Mesenchymal stem cell (in vitro differentiated cells and primary cell): Measurements from ENCODE around the gene LDLRAP1.
A peak's percentile ranks its signal among the peaks of the same experiment; 100 is the strongest.
"Not testable (repeated sequence)": the region's sequence is repeated elsewhere in the genome, so short reads cannot be mapped to it uniquely, and the experiment has no call there.

Experiments
- DNase-seq: peaks from one replicate; pipeline ENCODE4 v3.0.0-alpha.2; 2013
- H2AFZ ChIP-seq: one replicate; pipeline ENCODE4 v1.6.1; 2013; ENCODE audit warnings: low read depth, mild to moderate bottlenecking, control low read depth, inconsistent platforms, low read length, moderate library complexity
- H2AK5ac ChIP-seq: 2 replicates; pipeline ENCODE4 v1.6.1; 2013; ENCODE audit warnings: low read length, moderate library complexity, mild to moderate bottlenecking, inconsistent platforms; ENCODE audit not compliant: severe bottlenecking
- H2BK120ac ChIP-seq: one replicate; pipeline ENCODE4 v1.6.1; 2013; ENCODE audit warnings: low read depth, mild to moderate bottlenecking, inconsistent platforms, low read length, moderate library complexity
- H2BK12ac ChIP-seq, 2 experiments: one replicate each; pipeline ENCODE4 v1.6.1; 2013; ENCODE audit warnings: inconsistent platforms in 2 of 2, low read length in 2 of 2, mild to moderate bottlenecking in 2 of 2, moderate library complexity in 2 of 2, control low read depth in 1 of 2
- H2BK15ac ChIP-seq: one replicate; pipeline ENCODE4 v1.6.1; 2013; ENCODE audit warnings: mild to moderate bottlenecking, low read depth, inconsistent platforms; ENCODE audit not compliant: poor library complexity, severe bottlenecking
- H2BK5ac ChIP-seq: 2 replicates; pipeline ENCODE4 v1.6.1; 2013; ENCODE audit warnings: low read depth, mild to moderate bottlenecking, low read length, control low read depth, inconsistent platforms; ENCODE audit not compliant: poor library complexity, severe bottlenecking
- H3K14ac ChIP-seq, 2 experiments: one replicate each; pipeline ENCODE4 v1.6.1; 2013; ENCODE audit warnings: inconsistent platforms in 2 of 2, low read length in 2 of 2, control low read depth in 1 of 2, mild to moderate bottlenecking in 1 of 2, moderate library complexity in 1 of 2
- H3K18ac ChIP-seq, 2 experiments: one replicate each; pipeline ENCODE4 v1.6.1; 2013; ENCODE audit warnings: inconsistent platforms in 2 of 2, low read length in 2 of 2, control low read depth in 1 of 2, low read depth in 1 of 2, mild to moderate bottlenecking in 1 of 2
- H3K23ac ChIP-seq, 2 experiments: one replicate each; pipeline ENCODE4 v1.6.1; 2013; ENCODE audit warnings: inconsistent platforms in 2 of 2, low read length in 2 of 2, mild to moderate bottlenecking in 2 of 2, moderate library complexity in 2 of 2, control low read depth in 1 of 2
- H3K27ac ChIP-seq: 2 replicates; pipeline ENCODE4 v1.5.1; 2013; ENCODE audit warnings: mild to moderate bottlenecking, moderate library complexity, low read length, control low read depth, inconsistent platforms; ENCODE audit not compliant: poor library complexity, severe bottlenecking
- H3K27me3 ChIP-seq, 2 experiments: 2 replicates each; pipeline versions ENCODE4 v1.6.1 to v1.7.0; 2013; ENCODE audit warnings: low read length in 2 of 2, mild to moderate bottlenecking in 2 of 2, moderate library complexity in 2 of 2, control low read depth in 1 of 2, inconsistent platforms in 1 of 2; ENCODE audit not compliant: control insufficient read depth in 1 of 2, insufficient read depth in 1 of 2
- H3K36me3 ChIP-seq, 2 experiments: 2 replicates each; pipeline versions ENCODE4 v1.6.1 to v1.7.0; 2013; ENCODE audit warnings: low read length in 2 of 2, control low read depth in 1 of 2, inconsistent platforms in 1 of 2, low read depth in 1 of 2, mild to moderate bottlenecking in 1 of 2; ENCODE audit not compliant: insufficient read depth in 2 of 2, control insufficient read depth in 1 of 2
- H3K4ac ChIP-seq, 2 experiments: one replicate each; pipeline ENCODE4 v1.6.1; 2013; ENCODE audit warnings: inconsistent platforms in 2 of 2, low read length in 2 of 2, mild to moderate bottlenecking in 2 of 2, moderate library complexity in 2 of 2, control low read depth in 1 of 2, low read depth in 1 of 2
- H3K4me1 ChIP-seq: 2 replicates; pipeline ENCODE4 v1.6.1; 2013; ENCODE audit warnings: low read depth, low read length, control low read depth; ENCODE audit not compliant: control insufficient read depth, insufficient read depth
- H3K4me2 ChIP-seq: 2 replicates; pipeline ENCODE4 v1.6.1; 2013; ENCODE audit warnings: low read length, mild to moderate bottlenecking, inconsistent platforms; ENCODE audit not compliant: poor library complexity, severe bottlenecking
- H3K4me3 ChIP-seq, 2 experiments: 2 replicates each; pipeline versions ENCODE4 v1.5.1 to v1.7.0; 2013; ENCODE audit warnings: low read length in 2 of 2, mild to moderate bottlenecking in 2 of 2, control low read depth in 1 of 2, low read depth in 1 of 2; ENCODE audit not compliant: insufficient read depth in 1 of 2
- H3K79me1 ChIP-seq: replicated peaks from 2 replicates; pipeline ENCODE4 v1.6.1; 2013; ENCODE audit warnings: mild to moderate bottlenecking, control low read depth, low read length, inconsistent platforms; ENCODE audit not compliant: poor library complexity, severe bottlenecking
- H3K9ac ChIP-seq: 2 replicates; pipeline ENCODE4 v1.7.0; 2013; ENCODE audit warnings: mild to moderate bottlenecking, low read length, moderate library complexity
- H3K9me3 ChIP-seq: 2 replicates; pipeline ENCODE4 v1.7.0; 2013; ENCODE audit warnings: mild to moderate bottlenecking, low read length; ENCODE audit not compliant: control insufficient read depth
- H4K8ac ChIP-seq: one replicate; pipeline ENCODE4 v1.6.1; 2013; ENCODE audit warnings: inconsistent platforms, mild to moderate bottlenecking, low read length, moderate library complexity
- H4K91ac ChIP-seq: one replicate; pipeline ENCODE4 v1.6.1; 2013; ENCODE audit warnings: mild to moderate bottlenecking, low read length, inconsistent platforms
- WGBS: methylation state at CpG from one replicate; pipeline ENCODE4 v1.1.7; 2013; ENCODE audit warnings: mixed read lengths; 5-methylcytosine and 5-hydroxymethylcytosine counted together

LDLRAP1 gene

DNA sequence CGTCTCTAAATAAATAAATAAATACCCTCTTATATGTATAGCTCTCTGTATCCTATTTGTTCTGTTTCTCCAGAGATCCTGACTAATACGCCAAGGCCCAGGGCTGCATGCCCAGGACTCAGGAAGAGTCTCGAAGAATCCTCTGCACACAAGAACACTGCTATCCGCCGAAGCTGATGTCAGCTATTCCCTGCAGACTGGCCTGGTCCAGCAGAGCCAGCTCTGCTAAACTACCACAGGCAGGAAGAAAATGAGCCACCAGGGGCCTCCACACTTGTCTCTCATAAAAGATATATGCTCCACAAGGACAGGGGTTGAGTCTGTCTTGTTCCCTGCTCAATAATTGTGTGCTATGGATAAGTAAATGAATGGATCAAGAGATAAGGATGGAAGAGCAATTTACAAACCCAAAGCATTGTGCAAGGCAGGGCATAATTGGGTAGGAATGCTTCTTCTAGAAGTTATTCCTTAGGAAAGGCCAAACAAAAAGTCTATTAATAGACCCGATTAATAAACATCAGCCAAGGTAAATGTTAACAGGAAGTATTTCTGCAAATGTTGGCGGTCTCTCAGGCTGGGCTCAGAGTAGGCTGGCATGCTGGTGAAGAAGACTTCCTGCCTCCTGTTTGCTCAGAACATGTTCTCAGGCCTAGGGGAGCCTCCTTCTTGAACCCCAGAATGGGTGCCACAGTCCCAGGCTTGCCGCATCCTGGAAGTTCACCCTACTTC is 46.9 kb downstream of the LDLRAP1 start:
- peak overlapping the region; percentile 82 for H4K91ac ChIP-seq
- H2BK12ac ChIP-seq = no peak overlapping the region
- H3K79me1 ChIP-seq = no peaks in the 10 kb centered on the region
- no peak overlapping the region for H3K14ac ChIP-seq
- peaks cover 0 to 3% of the 10 kb centered on the region in 2 experiments for H3K36me3 ChIP-seq
- H3K9ac ChIP-seq = no peak overlapping the region
- H3K4me2 ChIP-seq = no peak overlapping the region
- no peaks in the 10 kb centered on the region for H3K9me3 ChIP-seq
- H4K8ac ChIP-seq = peak overlapping the region; percentile 10
- no peak overlapping the region for H3K4ac ChIP-seq
- 69% methylated on average over 7 of the region's 8 CpGs for WGBS
- H3K27me3 ChIP-seq = peaks cover 5 to 12% of the 10 kb centered on the region in 2 experiments
- H2BK120ac ChIP-seq = no peak overlapping the region
- DNase-seq = peak; percentile 78
- no peak overlapping the region for H3K23ac ChIP-seq
- H2BK5ac ChIP-seq = no peak overlapping the region
- no peak overlapping the region for H2AFZ ChIP-seq
- H2AK5ac ChIP-seq = no peak overlapping the region
- H3K18ac ChIP-seq = no peak overlapping the region
- H3K4me3 ChIP-seq = no peak overlapping the region
- H3K4me1 ChIP-seq = peaks cover 2% of the 10 kb centered on the region
- H2BK15ac ChIP-seq = no peak overlapping the region
- no peak overlapping the region for H3K27ac ChIP-seq

DNA sequence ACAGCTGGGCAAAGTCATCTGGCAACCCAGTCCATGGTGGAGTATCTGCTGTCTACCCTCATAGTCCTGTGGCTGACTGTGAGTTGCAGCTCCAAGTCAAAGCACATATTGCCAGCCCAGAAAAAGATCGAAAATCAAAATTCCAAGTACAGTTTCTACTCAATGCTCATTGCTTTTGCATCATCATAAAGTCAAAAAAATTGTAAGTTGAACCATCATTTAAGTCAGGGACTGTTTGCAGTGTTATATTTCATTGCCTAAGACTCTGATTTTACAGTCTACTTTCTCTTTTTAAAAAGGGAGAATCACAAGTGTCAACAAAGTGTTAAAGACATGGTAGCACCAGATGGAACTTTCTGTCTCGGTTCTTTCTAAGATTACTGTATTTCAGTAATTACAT is 50.5 kb downstream of the LDLRAP1 start:
- Histone ChIP-seq H3K4me1 (no peaks in the 10 kb centered on the region), H2BK120ac (no peak overlapping the region), H3K23ac (no peak overlapping the region), H3K27me3 (peaks cover 5 to 21% of the 10 kb centered on the region in 2 experiments), H2BK12ac (no peak overlapping the region), H3K4ac (no peak overlapping the region), H3K14ac (no peak overlapping the region), H2BK15ac (no peak overlapping the region), H3K9me3 (peaks cover 4% of the 10 kb centered on the region), H2AK5ac (no peak overlapping the region), H4K8ac (no peak overlapping the region), H2AFZ (no peak overlapping the region), H3K27ac (no peak overlapping the region), H4K91ac (no peak overlapping the region), H3K9ac (no peak overlapping the region), H3K4me3 (no peak overlapping the region), H2BK5ac (no peak overlapping the region), H3K18ac (no peak overlapping the region), H3K4me2 (no peak overlapping the region), H3K79me1 (no peaks in the 10 kb centered on the region), H3K36me3 (no peaks in the 10 kb centered on the region)
- WGBS = 27% methylated on average over 1 of the region's 2 CpGs
- no peak for DNase-seq

DNA sequence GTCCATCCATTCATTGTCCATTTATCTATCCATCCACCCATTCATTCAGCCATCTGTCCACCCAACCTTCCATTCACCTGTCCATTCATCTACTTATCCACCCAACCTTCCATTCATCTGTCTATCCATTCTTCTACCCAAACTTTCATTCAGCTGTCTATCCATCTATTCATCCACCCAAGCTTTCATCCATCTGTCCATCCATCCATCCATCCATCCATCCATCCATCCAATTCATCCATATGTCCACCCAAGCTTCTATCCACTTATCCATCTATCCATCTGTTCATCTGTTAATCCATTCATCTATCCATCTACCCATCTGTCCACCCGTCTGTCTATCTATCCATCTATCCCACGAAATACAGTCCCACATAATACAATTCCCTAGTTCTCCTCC is 51.6 kb downstream of the LDLRAP1 start:
- Histone ChIP-seq H3K18ac (no peak overlapping the region), H3K27me3 (peaks cover 5 to 25% of the 10 kb centered on the region in 2 experiments), H2AK5ac (no peak overlapping the region), H4K8ac (no peak overlapping the region), H3K4me1 (no peaks in the 10 kb centered on the region), H3K4me2 (no peak overlapping the region), H3K4ac (no peak overlapping the region), H3K9ac (no peak overlapping the region), H2BK12ac (no peak overlapping the region), H2BK15ac (no peak overlapping the region), H3K23ac (no peak overlapping the region), H3K14ac (no peak overlapping the region), H2AFZ (no peak overlapping the region), H2BK120ac (no peak overlapping the region), H4K91ac (no peak overlapping the region), H3K79me1 (no peaks in the 10 kb centered on the region), H3K36me3 (no peaks in the 10 kb centered on the region), H3K27ac (no peak overlapping the region), H3K4me3 (no peak overlapping the region), H3K9me3 (peaks cover 8% of the 10 kb centered on the region), H2BK5ac (no peak overlapping the region)
- WGBS = 62% methylated on average over 2 of the region's 2 CpGs
- DNase-seq = no peak

DNA sequence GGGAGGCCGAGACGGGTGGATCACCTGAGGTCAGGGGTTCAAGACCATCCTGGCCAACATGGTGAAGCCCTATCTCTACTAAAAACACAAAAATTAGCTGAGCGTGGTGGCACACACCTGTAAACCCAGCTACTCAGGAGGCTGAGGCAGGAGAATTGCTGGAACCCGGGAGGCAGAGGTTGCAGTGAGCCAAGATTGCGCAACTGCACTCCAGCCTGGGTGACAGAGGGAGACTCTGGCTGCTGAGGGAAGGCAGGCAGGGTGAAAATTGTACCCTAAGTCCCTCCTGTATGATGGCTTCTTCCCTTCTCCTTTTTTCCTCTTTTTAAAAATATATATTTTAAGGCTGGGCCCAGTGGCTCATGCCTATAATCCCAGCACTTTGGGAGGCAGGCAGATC is 53.2 kb downstream of the LDLRAP1 start:
- 98% methylated on average over 4 of the region's 5 CpGs for WGBS
- H3K27ac ChIP-seq, H3K79me1 ChIP-seq, H3K18ac ChIP-seq, H4K8ac ChIP-seq, H2BK12ac ChIP-seq, H3K14ac ChIP-seq, H2AFZ ChIP-seq, H3K4ac ChIP-seq, H3K23ac ChIP-seq, H3K4me2 ChIP-seq, H3K36me3 ChIP-seq, H3K4me1 ChIP-seq, DNase-seq, H2AK5ac ChIP-seq, H2BK120ac ChIP-seq, H3K9ac ChIP-seq, H2BK5ac ChIP-seq, H4K91ac ChIP-seq, H3K4me3 ChIP-seq, H3K9me3 ChIP-seq, H2BK15ac ChIP-seq: not testable (repeated sequence)
- H3K27me3 ChIP-seq = peaks cover 5 to 34% of the 10 kb centered on the region in 2 experiments
